ENCODE measurements around the gene PHYHD1. TPM values are rescaled to one million over a fixed set of nuclear protein-coding genes. Genes with fewer than 3 reads are reported as not detected.

Gene PHYHD1
- total RNA-seq, 3 donors from 2014 or later (not counting 1 experiment from before 2014, with no cell fraction given): 5.4 to 6.0 (median 5.4) TPM

DNA sequence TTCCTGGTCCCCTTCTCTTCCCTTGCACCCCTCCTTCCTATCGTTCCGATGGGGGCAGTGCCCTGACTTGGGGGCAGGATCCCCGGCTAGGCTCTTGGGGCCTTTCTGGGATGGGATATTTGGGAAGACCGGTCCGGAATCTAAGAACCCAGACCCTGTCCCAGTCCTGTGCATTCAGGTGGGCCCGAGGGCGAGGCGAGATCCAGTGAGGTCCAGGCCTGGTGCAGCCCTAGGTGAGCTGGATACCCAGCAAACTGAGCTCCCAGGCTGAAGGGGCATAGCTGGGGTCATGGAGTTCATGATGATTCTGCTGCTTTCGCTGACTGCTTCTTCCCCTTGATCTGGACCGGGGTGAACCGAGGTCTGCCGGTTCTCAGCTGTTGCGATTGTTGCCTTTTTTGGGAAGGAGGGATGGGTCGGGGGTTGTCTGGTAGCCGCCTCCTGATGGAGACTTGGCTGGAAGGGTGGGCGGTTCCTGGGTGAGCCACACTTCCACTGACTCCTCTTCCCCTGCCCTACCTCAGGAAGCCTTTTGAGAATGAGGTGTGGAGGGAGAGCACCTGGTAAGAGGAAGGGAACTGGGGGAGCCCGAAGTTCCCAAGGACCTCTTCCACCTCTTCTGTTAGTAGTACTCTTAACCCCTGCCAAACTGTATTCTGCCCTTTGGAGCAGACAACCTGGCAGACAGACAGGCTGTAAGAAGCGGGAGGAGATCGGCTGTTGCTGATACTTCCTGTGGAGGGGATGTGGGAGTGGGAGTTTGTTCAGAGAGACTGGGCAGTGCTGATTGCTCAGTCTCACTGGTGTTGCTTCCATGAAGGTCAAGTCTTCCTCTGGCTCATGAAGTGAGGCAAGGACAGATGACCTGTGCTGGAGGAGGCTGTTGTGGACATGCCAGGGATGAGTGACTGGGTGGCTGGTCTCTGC is 37.8 kb upstream of the PHYHD1 start:
- H3K9me3 ChIP-seq (ENCODE audit: control insufficient read depth, insufficient read depth, low read length): no peaks in the 10 kb centered on the region
- intact Hi-C loops (cut with micrococcal nuclease): loop anchor here (1.0 to 5.0 kb wide), 3 partner anchors 19 to 64 kb away; partner anchors contain the start of genes DOLK, NUP188 and PHYHD1
- H3K4me3 ChIP-seq (ENCODE audit: low read length): peak overlapping the region; percentile 77
- H3K27ac ChIP-seq (ENCODE audit: low read length): peak overlapping the region; percentile 74
- no peaks in the 10 kb centered on the region for H3K27me3 ChIP-seq (ENCODE audit: control insufficient read depth, insufficient read depth, low read length)
- peak in 1 of 2 donors; percentile 32 for DNase-seq
- no peaks in the 10 kb centered on the region for H3K9me3 Mint-ChIP-seq
- WGBS (ENCODE audit: insufficient coverage): under 1% methylated on average over 14 of the region's 19 CpGs
- H3K36me3 ChIP-seq (ENCODE audit: control insufficient read depth, insufficient read depth, low read length): peaks cover 16% of the 10 kb centered on the region
- TF ChIP-seq, protein P1, sequence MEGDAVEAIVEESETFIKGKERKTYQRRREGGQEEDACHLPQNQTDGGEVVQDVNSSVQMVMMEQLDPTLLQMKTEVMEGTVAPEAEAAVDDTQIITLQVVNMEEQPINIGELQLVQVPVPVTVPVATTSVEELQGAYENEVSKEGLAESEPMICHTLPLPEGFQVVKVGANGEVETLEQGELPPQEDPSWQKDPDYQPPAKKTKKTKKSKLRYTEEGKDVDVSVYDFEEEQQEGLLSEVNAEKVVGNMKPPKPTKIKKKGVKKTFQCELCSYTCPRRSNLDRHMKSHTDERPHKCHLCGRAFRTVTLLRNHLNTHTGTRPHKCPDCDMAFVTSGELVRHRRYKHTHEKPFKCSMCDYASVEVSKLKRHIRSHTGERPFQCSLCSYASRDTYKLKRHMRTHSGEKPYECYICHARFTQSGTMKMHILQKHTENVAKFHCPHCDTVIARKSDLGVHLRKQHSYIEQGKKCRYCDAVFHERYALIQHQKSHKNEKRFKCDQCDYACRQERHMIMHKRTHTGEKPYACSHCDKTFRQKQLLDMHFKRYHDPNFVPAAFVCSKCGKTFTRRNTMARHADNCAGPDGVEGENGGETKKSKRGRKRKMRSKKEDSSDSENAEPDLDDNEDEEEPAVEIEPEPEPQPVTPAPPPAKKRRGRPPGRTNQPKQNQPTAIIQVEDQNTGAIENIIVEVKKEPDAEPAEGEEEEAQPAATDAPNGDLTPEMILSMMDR (IDR thresholded peaks at IDR 0.05): no peak
- H3K36me3 Mint-ChIP-seq: no peaks in the 10 kb centered on the region
- H3K4me1 ChIP-seq (ENCODE audit: control insufficient read depth, insufficient read depth, low read length): peaks cover 37% of the 10 kb centered on the region
- no peak for ATAC-seq
- peaks cover 60% of the 10 kb centered on the region in 2 donors for H3K4me1 Mint-ChIP-seq
- no peaks in the 10 kb centered on the region for H3K27me3 Mint-ChIP-seq (ENCODE audit: low read depth in 2 of 2)
- H3K27ac Mint-ChIP-seq: peak overlapping the region; percentile 93 to 97
- peak overlapping the region; percentile 97 for H3K4me3 Mint-ChIP-seq

- Mint-ChIP-seq H3K27ac (peak overlapping the region; percentile 93 to 97), H3K4me1 (peaks cover 65 to 72% of the 10 kb centered on the region in 2 donors), H3K36me3 (no peaks in the 10 kb centered on the region), H3K9me3 (no peaks in the 10 kb centered on the region), H3K4me3 (peak overlapping the region; percentile 97), H3K27me3 (ENCODE audit: low read depth in 2 of 2) (no peaks in the 10 kb centered on the region)
- Histone ChIP-seq H3K9me3 (ENCODE audit: control insufficient read depth, insufficient read depth, low read length) (no peaks in the 10 kb centered on the region), H3K27ac (ENCODE audit: low read length) (no peak overlapping the region), H3K27me3 (ENCODE audit: control insufficient read depth, insufficient read depth, low read length) (no peaks in the 10 kb centered on the region), H3K4me1 (ENCODE audit: control insufficient read depth, insufficient read depth, low read length) (peaks cover 49% of the 10 kb centered on the region), H3K4me3 (ENCODE audit: low read length) (no peak overlapping the region), H3K36me3 (ENCODE audit: control insufficient read depth, insufficient read depth, low read length) (peaks cover 29% of the 10 kb centered on the region)
- intact Hi-C loops (cut with micrococcal nuclease): loop anchor here (5.0 kb wide), 1 partner anchor 38 kb away; the partner anchor contains the start of gene PHYHD1
- no peak for ATAC-seq
- TF ChIP-seq, protein P1 (IDR thresholded peaks at IDR 0.05): no peak
- WGBS (ENCODE audit: insufficient coverage): 95% methylated on average over 2 of the region's 2 CpGs
- no peak for DNase-seq
These were observed 36.6 kb upstream of the PHYHD1 start for GRCh38 chr9:128884164-128884563.

DNA sequence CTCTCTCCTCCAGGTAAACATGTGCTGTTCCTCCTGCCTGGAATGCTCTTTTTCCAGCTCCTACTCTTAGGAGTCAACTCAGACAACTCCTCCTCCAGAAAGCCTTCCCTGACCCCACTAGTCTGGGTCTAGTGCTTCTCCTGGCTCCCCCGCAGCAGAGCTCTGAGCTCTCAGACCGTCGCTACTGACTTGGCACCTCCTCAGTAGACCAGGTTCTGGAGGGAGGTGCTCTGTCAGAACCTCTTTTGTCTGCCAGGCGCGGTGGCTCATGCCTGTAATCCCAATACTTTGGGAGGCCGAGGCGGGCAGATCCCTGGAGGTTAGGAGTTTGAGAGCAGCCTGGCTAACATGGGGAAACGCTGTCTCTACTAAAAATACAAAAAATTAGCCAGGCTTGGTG is 35.4 kb upstream of the PHYHD1 start:
- Mint-ChIP-seq H3K4me3 (peak overlapping the region; percentile 51), H3K27me3 (ENCODE audit: low read depth in 2 of 2) (no peaks in the 10 kb centered on the region), H3K9me3 (no peaks in the 10 kb centered on the region), H3K27ac (peak overlapping the region; percentile 93 to 97), H3K4me1 (peaks cover 68 to 75% of the 10 kb centered on the region in 2 donors), H3K36me3 (no peaks in the 10 kb centered on the region)
- ATAC-seq: no peak
- DNase-seq: no peak
- TF ChIP-seq, protein P1 (IDR thresholded peaks at IDR 0.05): no peak
- Histone ChIP-seq H3K4me3 (ENCODE audit: low read length) (no peak overlapping the region), H3K4me1 (ENCODE audit: control insufficient read depth, insufficient read depth, low read length) (peaks cover 50% of the 10 kb centered on the region), H3K27ac (ENCODE audit: low read length) (no peak overlapping the region), H3K27me3 (ENCODE audit: control insufficient read depth, insufficient read depth, low read length) (no peaks in the 10 kb centered on the region), H3K36me3 (ENCODE audit: control insufficient read depth, insufficient read depth, low read length) (peaks cover 33% of the 10 kb centered on the region), H3K9me3 (ENCODE audit: control insufficient read depth, insufficient read depth, low read length) (no peaks in the 10 kb centered on the region)
- WGBS (ENCODE audit: insufficient coverage): 94% methylated on average over 8 of the region's 8 CpGs
- intact Hi-C loops (cut with micrococcal nuclease): no loop called here
